Caco-2 (cell line): Measurements from ENCODE around the gene ZNF845. TPM values are rescaled to one million over a fixed set of nuclear protein-coding genes. Genes with fewer than 3 reads are reported as not detected.
"Not testable (repeated sequence)": the region's sequence is repeated elsewhere in the genome, so short reads cannot be mapped to it uniquely, and the experiment has no call there.

Experiments used
- BruUV-seq: library from RNA; stranded (reverse); fragments of 400-500 nt; replicated peaks from 2 replicates; lab custom pipeline; 2021; lab: Mats Ljungman, UMichigan
- CTCF ChIA-PET: fragments of 300-600 bp; sonication (Branson Sonifier 250); formaldehyde crosslinking; loops from one replicate; lab custom pipeline; 2022; ENCODE audit warnings: antibody characterized with exemption; lab: Charles Lee
- POLR2A ChIA-PET: fragments of 300-600 bp; sonication (Branson Sonifier 250); formaldehyde crosslinking; loops from one replicate; lab custom pipeline; 2022; ENCODE audit warnings: antibody characterized with exemption; lab: Charles Lee
- DNase-seq, 2 experiments: peaks; one replicate each; pipeline versions ENCODE4 v3.0.0 to v3.0.0-alpha.2; 2020 to 2022
- H3K27me3 ChIP-seq: replicated peaks from 2 replicates; pipeline ENCODE4 v1.6.0; 2011; ENCODE audit warnings: low read length; ENCODE audit not compliant: control insufficient read depth, insufficient read depth
- H3K36me3 ChIP-seq: 2 replicates; pipeline ENCODE4 v1.5.1; 2011; ENCODE audit warnings: low read length; ENCODE audit not compliant: control insufficient read depth, insufficient read depth
- H3K4me1 ChIP-seq: fragments of 250-450 bp; sonication (Bioruptor Pico); 2 replicates; pipeline ENCODE4 v1.5.1; 2020; ENCODE audit warnings: mild to moderate bottlenecking
- H3K4me3 ChIP-seq: 2 replicates; pipeline ENCODE4 v1.5.1; 2011; ENCODE audit warnings: low read depth, mild to moderate bottlenecking, control low read depth, low read length
- H3K9me3 ChIP-seq: fragments of 250-450 bp; sonication (Bioruptor Pico); 2 replicates; pipeline ENCODE4 v1.5.1; 2020; ENCODE audit warnings: mild to moderate bottlenecking, moderate library complexity
- H3K27ac Mint-ChIP-seq: one replicate; pipeline ENCODE4 v1.8.0; 2022; ENCODE audit warnings: mixed read lengths; ENCODE audit not compliant: unreplicated experiment
- H3K27me3 Mint-ChIP-seq: one replicate; pipeline ENCODE4 v1.8.0; 2022; ENCODE audit warnings: mixed read lengths; ENCODE audit not compliant: insufficient read depth, unreplicated experiment
- H3K36me3 Mint-ChIP-seq: one replicate; pipeline ENCODE4 v1.8.0; 2022; ENCODE audit warnings: mild to moderate bottlenecking, mixed read lengths; ENCODE audit not compliant: insufficient read depth, unreplicated experiment
- H3K4me1 Mint-ChIP-seq: one replicate; pipeline ENCODE4 v1.8.0; 2022; ENCODE audit warnings: low read depth, mixed read lengths; ENCODE audit not compliant: unreplicated experiment
- H3K4me3 Mint-ChIP-seq: one replicate; pipeline ENCODE4 v1.8.0; 2022; ENCODE audit warnings: mild to moderate bottlenecking, moderate library complexity, mixed read lengths; ENCODE audit not compliant: unreplicated experiment
- H3K9me3 Mint-ChIP-seq: one replicate; pipeline ENCODE4 v1.8.0; 2022; ENCODE audit warnings: mixed read lengths; ENCODE audit not compliant: unreplicated experiment
- intact Hi-C: fragments of 100-400 bp; cut with micrococcal nuclease; formaldehyde crosslinking; loops from one replicate; pipeline ENCODE4 v1.10.0; 2022; ENCODE audit not compliant: unreplicated experiment
- total RNA-seq: library from RNA; stranded (reverse); gene quantifications from 2 replicates; pipeline ENCODE4 v1.2.3, GENCODE V29; 2022
- TF ChIP-seq, protein P1 (sequence below), 2 experiments: fragments of 200-600 bp in 1 of 2; IDR thresholded peaks; 1 replicate in 1 of 2; 2 replicates in 1 of 2; pipeline versions ENCODE4 v1.5.1 to v1.8.0; 2011 to 2022; ENCODE audit warnings: antibody characterized with exemption in 1 of 2, control low read depth in 1 of 2, inconsistent platforms in 1 of 2, low read depth in 1 of 2, low read length in 1 of 2, mild to moderate bottlenecking in 1 of 2, moderate library complexity in 1 of 2; ENCODE audit not compliant: insufficient read depth in 1 of 2, severe bottlenecking in 1 of 2, unreplicated experiment in 1 of 2

ZNF845 gene
- total RNA-seq, 1 experiment from 2014 or later, result 8.9 TPM

DNA sequence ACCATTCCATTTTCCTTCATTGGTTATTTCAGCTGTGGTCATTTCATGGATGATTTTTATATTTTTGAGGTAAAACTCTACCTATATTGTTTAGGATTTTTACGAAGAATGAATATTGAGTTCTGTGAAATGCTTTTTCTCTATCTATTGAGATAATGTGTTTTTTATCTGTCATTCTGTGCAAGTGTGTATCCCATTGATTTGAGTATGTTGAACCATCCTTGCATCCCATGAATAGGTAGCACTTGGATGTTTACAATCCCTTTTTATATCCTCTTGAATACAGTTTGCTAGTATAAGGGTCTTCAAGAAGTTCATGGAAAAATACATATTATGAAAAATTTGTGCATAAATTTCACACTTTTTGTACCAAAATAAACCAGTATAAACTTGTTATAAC lies 22.2 kb downstream of the ZNF845 start:
- Mint-ChIP-seq H3K36me3 (peaks cover 46% of the 10 kb centered on the region), H3K4me3 (no peak overlapping the region), H3K27me3 (no peaks in the 10 kb centered on the region), H3K9me3 (peaks cover 43% of the 10 kb centered on the region), H3K27ac (no peak overlapping the region), H3K4me1 (no peaks in the 10 kb centered on the region)
- POLR2A ChIA-PET, result no interaction called here
- CTCF ChIA-PET, result no interaction called here
- Histone ChIP-seq H3K27me3 (no peaks in the 10 kb centered on the region), H3K9me3 (peaks cover 30% of the 10 kb centered on the region), H3K4me1 (no peaks in the 10 kb centered on the region), H3K4me3 (no peak overlapping the region), H3K36me3 (peaks cover 2% of the 10 kb centered on the region; the same call in 1 of the 2 replicates)
- TF ChIP-seq, protein P1, sequence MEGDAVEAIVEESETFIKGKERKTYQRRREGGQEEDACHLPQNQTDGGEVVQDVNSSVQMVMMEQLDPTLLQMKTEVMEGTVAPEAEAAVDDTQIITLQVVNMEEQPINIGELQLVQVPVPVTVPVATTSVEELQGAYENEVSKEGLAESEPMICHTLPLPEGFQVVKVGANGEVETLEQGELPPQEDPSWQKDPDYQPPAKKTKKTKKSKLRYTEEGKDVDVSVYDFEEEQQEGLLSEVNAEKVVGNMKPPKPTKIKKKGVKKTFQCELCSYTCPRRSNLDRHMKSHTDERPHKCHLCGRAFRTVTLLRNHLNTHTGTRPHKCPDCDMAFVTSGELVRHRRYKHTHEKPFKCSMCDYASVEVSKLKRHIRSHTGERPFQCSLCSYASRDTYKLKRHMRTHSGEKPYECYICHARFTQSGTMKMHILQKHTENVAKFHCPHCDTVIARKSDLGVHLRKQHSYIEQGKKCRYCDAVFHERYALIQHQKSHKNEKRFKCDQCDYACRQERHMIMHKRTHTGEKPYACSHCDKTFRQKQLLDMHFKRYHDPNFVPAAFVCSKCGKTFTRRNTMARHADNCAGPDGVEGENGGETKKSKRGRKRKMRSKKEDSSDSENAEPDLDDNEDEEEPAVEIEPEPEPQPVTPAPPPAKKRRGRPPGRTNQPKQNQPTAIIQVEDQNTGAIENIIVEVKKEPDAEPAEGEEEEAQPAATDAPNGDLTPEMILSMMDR (IDR thresholded peaks at IDR 0.05; ENCODE audit: insufficient read depth in 1 of 2, low read depth in 1 of 2, low read length in 1 of 2, severe bottlenecking in 1 of 2, unreplicated experiment in 1 of 2), result no peak
- DNase-seq, result no peak
- intact Hi-C loops, result no loop called here
- no TSS peak for BruUV-seq

DNA sequence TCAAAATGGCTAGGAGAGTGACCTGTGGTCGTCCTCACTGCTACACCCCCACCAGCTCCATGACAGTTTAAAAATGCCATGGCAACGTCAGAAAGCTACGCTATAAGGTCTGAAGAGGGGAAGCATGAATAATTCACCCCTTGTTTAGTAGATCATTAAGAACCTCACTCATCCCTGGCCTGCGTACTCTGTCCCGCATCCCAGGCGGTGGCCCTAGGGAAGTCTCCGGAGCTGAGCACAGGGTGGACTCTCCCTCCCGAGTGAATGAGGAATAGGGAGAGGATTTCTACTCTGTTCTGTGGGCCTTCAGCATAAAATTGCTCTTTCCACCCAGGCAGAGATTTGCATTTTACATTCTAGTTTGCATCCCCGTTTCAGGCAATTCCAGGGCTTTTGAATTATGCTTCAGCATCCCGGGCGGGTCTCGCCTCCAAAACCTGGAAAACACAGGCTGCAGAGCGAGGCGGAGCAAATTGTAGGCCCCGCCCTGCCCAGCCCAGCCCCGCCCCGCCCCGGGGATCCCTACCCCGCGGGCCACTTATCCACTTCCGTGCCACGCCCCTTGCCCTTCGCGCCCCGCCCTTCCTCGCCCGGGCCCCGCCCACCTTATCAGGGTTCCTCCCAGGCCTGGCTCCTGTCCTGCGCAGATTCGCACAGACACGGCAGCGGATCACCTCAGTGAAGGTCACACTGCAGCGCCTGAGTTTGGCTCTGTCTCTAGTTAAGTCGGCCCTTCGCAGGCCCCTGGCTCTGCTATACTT lies 24.5 kb downstream of the ZNF845 start:
- H3K4me3 ChIP-seq, result no peak overlapping the region
- CTCF ChIA-PET, result no interaction called here
- TF ChIP-seq, protein P1 (IDR thresholded peaks at IDR 0.05; ENCODE audit: insufficient read depth in 1 of 2, low read depth in 1 of 2, low read length in 1 of 2, severe bottlenecking in 1 of 2, unreplicated experiment in 1 of 2), result no peak
- BruUV-seq, result no TSS peak
- H3K27me3 Mint-ChIP-seq, result no peaks in the 10 kb centered on the region
- intact Hi-C loops, result no loop called here
- POLR2A ChIA-PET, result no interaction called here
- H3K4me3 Mint-ChIP-seq, result no peak overlapping the region
- no peaks in the 10 kb centered on the region for H3K4me1 Mint-ChIP-seq
- no peaks in the 10 kb centered on the region for H3K27me3 ChIP-seq
- DNase-seq, result peak in 1 of 2 experiments; percentile 7
- peaks cover 23% of the 10 kb centered on the region for H3K36me3 Mint-ChIP-seq
- H3K4me1 ChIP-seq, result no peaks in the 10 kb centered on the region
- peaks cover 29% of the 10 kb centered on the region for H3K9me3 ChIP-seq
- H3K27ac Mint-ChIP-seq, result no peak overlapping the region
- H3K9me3 Mint-ChIP-seq, result peaks cover 32% of the 10 kb centered on the region
- no peaks in the 10 kb centered on the region for H3K36me3 ChIP-seq

DNA sequence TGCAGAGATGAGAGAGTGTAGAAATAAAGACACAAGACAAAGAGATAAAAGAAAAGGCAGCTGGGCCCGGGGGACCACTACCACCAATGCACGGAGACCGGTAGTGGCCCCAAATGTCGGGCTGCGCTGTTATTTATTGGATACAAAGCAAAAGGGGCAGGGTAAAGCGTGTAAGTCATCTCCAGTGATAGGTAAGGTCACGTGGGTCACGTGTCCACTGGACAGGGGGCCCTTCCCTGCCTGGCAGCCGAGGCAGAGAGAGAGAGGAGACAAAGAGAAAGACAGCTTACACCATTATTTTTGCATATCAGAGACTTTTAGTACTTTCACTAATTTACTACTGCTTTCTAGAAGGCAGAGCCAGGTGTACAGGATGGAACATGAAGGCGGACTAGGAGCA lies 26.5 kb downstream of the ZNF845 start:
- H3K36me3 ChIP-seq, intact Hi-C loops, H3K4me3 Mint-ChIP-seq, DNase-seq, H3K4me3 ChIP-seq, CTCF ChIA-PET, BruUV-seq, POLR2A ChIA-PET, H3K27me3 Mint-ChIP-seq, H3K27ac Mint-ChIP-seq, H3K27me3 ChIP-seq, H3K4me1 Mint-ChIP-seq, H3K4me1 ChIP-seq: not testable (repeated sequence)
- H3K9me3 ChIP-seq, result peaks cover 29% of the 10 kb centered on the region
- peaks cover 10% of the 10 kb centered on the region for H3K36me3 Mint-ChIP-seq
- H3K9me3 Mint-ChIP-seq, result peaks cover 24% of the 10 kb centered on the region
